ENCODE data around the gene FMO4. TPM values are rescaled to one million over a fixed set of nuclear protein-coding genes. Genes with fewer than 3 reads are reported as not detected.
"Not testable (repeated sequence)": the region's sequence is repeated elsewhere in the genome, so short reads cannot be mapped to it uniquely, and the experiment has no call there.

The FMO4 gene
- total RNA-seq, 1 experiment from 2014 or later, result 4.1 TPM

- in situ Hi-C loops (cut with HindIII; ENCODE audit: low pct_unique_long_range_greater_than_20kb, low sequenced_read_pairs), result no loop called here
- DNase-seq (ENCODE audit: low read depth, low spot score), result no peak
Observed at GRCh38 chr1:171366085-171366484, 52.1 kb downstream of the FMO4 start.

- DNase-seq (ENCODE audit: low read depth, low spot score), result no peak
- in situ Hi-C loops (cut with HindIII; ENCODE audit: low pct_unique_long_range_greater_than_20kb, low sequenced_read_pairs), result no loop called here
Observed at GRCh38 chr1:171366816-171367215, 52.8 kb downstream of the FMO4 start.

GRCh38 chr1:171367436-171367835 lies 53.5 kb downstream of the FMO4 start:
- DNase-seq (ENCODE audit: low read depth, low spot score), result no peak
- in situ Hi-C loops (cut with HindIII; ENCODE audit: low pct_unique_long_range_greater_than_20kb, low sequenced_read_pairs), result no loop called here

GRCh38 chr1:171372418-171373084 lies 58.6 kb downstream of the FMO4 start:
- no peak for DNase-seq (ENCODE audit: low read depth, low spot score)
- in situ Hi-C loops (cut with HindIII; ENCODE audit: low pct_unique_long_range_greater_than_20kb, low sequenced_read_pairs), result no loop called here

GRCh38 chr1:171373357-171374122 lies 59.6 kb downstream of the FMO4 start:
- in situ Hi-C loops (cut with HindIII; ENCODE audit: low pct_unique_long_range_greater_than_20kb, low sequenced_read_pairs); DNase-seq (ENCODE audit: low read depth, low spot score): not testable (repeated sequence)

- in situ Hi-C loops (cut with HindIII; ENCODE audit: low pct_unique_long_range_greater_than_20kb, low sequenced_read_pairs), result no loop called here
- DNase-seq (ENCODE audit: low read depth, low spot score), result peak; percentile 26
Observed at GRCh38 chr1:171379846-171380245, 65.9 kb downstream of the FMO4 start.

- in situ Hi-C loops (cut with HindIII; ENCODE audit: low pct_unique_long_range_greater_than_20kb, low sequenced_read_pairs), result no loop called here
- no peak for DNase-seq (ENCODE audit: low read depth, low spot score)
Observed at GRCh38 chr1:171381866-171382210, 67.9 kb downstream of the FMO4 start.

GRCh38 chr1:171384496-171384895 lies 70.5 kb downstream of the FMO4 start:
- DNase-seq (ENCODE audit: low read depth, low spot score), result no peak
- in situ Hi-C loops (cut with HindIII; ENCODE audit: low pct_unique_long_range_greater_than_20kb, low sequenced_read_pairs), result no loop called here

GRCh38 chr1:171389171-171389570 lies 75.2 kb downstream of the FMO4 start:
- no peak for DNase-seq (ENCODE audit: low read depth, low spot score)
- in situ Hi-C loops (cut with HindIII; ENCODE audit: low pct_unique_long_range_greater_than_20kb, low sequenced_read_pairs), result no loop called here

GRCh38 chr1:171390740-171391139 lies 76.8 kb downstream of the FMO4 start:
- DNase-seq (ENCODE audit: low read depth, low spot score); in situ Hi-C loops (cut with HindIII; ENCODE audit: low pct_unique_long_range_greater_than_20kb, low sequenced_read_pairs): not testable (repeated sequence)

Small RNA genes lying within 50 kb of the gene (small RNA-seq; reads per million reads assigned to genes)
- gene SRP14P4, result 0 reads per million in 2 experiments

Other genes starting within 250 kb of the FMO4 start
- gene FMO3, start 223.3 kb upstream of the FMO4 start, total RNA-seq (2014; rRNA removed; shearing (Covaris generic)), result 0.11 and 0.21 TPM in 2 replicates
- not detected in 2 replicates for gene FMO2, start 128.9 kb upstream of the FMO4 start, total RNA-seq (2014; rRNA removed; shearing (Covaris generic))
- gene FMO1, start 65.7 kb upstream of the FMO4 start, total RNA-seq (2014; rRNA removed; shearing (Covaris generic)), result not detected in 2 replicates
- 43.9 and 51.3 TPM in 2 replicates for gene PRRC2C, start 171.3 kb downstream of the FMO4 start, total RNA-seq (2014; rRNA removed; shearing (Covaris generic))